H1 (cell line): ENCODE results near the gene MARK3. TPM values are rescaled to one million over a fixed set of nuclear protein-coding genes. Genes with fewer than 3 reads are reported as not detected.

ENCODE experiments used
- CHD1 ChIP-seq: IDR thresholded peaks from 2 replicates; pipeline ENCODE4 v1.6.1; 2012; ENCODE audit warnings: low read depth, low read length, improper control_type of control experiment
- CHD2 ChIP-seq: IDR thresholded peaks from 2 replicates; pipeline ENCODE4 v1.6.1; 2012; ENCODE audit warnings: low read length, improper control_type of control experiment
- FOSL1 ChIP-seq: IDR thresholded peaks from 2 replicates; pipeline ENCODE4 v1.6.1; 2011; ENCODE audit warnings: mild to moderate bottlenecking, low read depth, low read length, moderate library complexity; ENCODE audit not compliant: insufficient read depth
- KDM1A ChIP-seq: fragments of 200-600, 300-600 bp; sonication (generic); IDR thresholded peaks from 2 replicates; pipeline ENCODE4 v1.7.1; 2016; ENCODE audit warnings: mild to moderate bottlenecking, low read length, borderline replicate concordance
- NANOG ChIP-seq: IDR thresholded peaks from 2 replicates; pipeline ENCODE4 v1.6.1; 2011; ENCODE audit warnings: low read length, low read depth, mild to moderate bottlenecking, inconsistent platforms; ENCODE audit not compliant: insufficient read depth, poor library complexity, severe bottlenecking
- PHF8 ChIP-seq: fragments of 200-600 bp; sonication (generic); conservative IDR thresholded peaks from 2 replicates; pipeline ENCODE4 v1.7.1; 2012; ENCODE audit warnings: low read depth, mild to moderate bottlenecking, inconsistent platforms, low read length, moderate library complexity
- POLR2A ChIP-seq, 2 experiments: IDR thresholded peaks; 1 replicate in 1 of 2; 2 replicates in 1 of 2; pipeline ENCODE4 v1.6.1; 2011; ENCODE audit warnings: low read depth in 2 of 2, low read length in 2 of 2, mild to moderate bottlenecking in 2 of 2; ENCODE audit errors: control extremely low read depth in 1 of 2
- SIRT6 ChIP-seq: IDR thresholded peaks from one replicate; pipeline ENCODE4 v1.7.1; 2012; ENCODE audit warnings: low read length, inconsistent platforms
- TBP ChIP-seq: IDR thresholded peaks from 2 replicates; pipeline ENCODE4 v1.6.1; 2011; ENCODE audit warnings: low read depth, low read length, improper control_type of control experiment
- TCF12 ChIP-seq: IDR thresholded peaks from 2 replicates; pipeline ENCODE4 v1.6.1; 2011; ENCODE audit warnings: low read depth, mild to moderate bottlenecking, low read length
- YY1 ChIP-seq: IDR thresholded peaks from 2 replicates; pipeline ENCODE4 v1.6.1; 2011; ENCODE audit warnings: low read depth, mild to moderate bottlenecking, low read length
- polyA plus RNA-seq, 7 experiments: library from polyadenylated mRNA; depleted of rRNA in 3 of 7; stranded (reverse) in 5 of 7; unstranded in 2 of 7; fragments of >200 nt in 5 of 7; fragments of 200-250 nt in 2 of 7; gene quantifications; 1 replicate in 5 of 7; 2 replicates in 1 of 7; 4 replicates in 1 of 7; pipeline versions ENCODE4 v1.2.1 to v1.2.3, GENCODE V29; 2011 to 2013; ENCODE audit warnings: missing spikeins in 2 of 7, mixed read lengths in 2 of 7
- total RNA-seq: library from RNA; stranded (reverse); fragmentation: NEBNext Ultra II Directional; extraction: Animal tissue kit (Norgen Biotek cat#: 25700); gene quantifications from 2 replicates; pipeline ENCODE4 v1.2.1, GENCODE V29; 2021
- TF ChIP-seq, protein P1 (sequence below): fragments of 300-600 bp; sonication (generic); IDR thresholded peaks from 2 replicates; pipeline ENCODE4 v1.7.1; 2012; ENCODE audit warnings: low read length, moderate library complexity, mild to moderate bottlenecking, inconsistent platforms; ENCODE audit not compliant: insufficient replicate concordance
- TF ChIP-seq, protein P2 (sequence below): IDR thresholded peaks from 2 replicates; pipeline ENCODE4 v1.6.1; 2012; ENCODE audit warnings: inconsistent platforms

Gene MARK3
- total and polyA plus RNA-seq, 2 of the 8 experiments (the other 6 are each of a cell fraction or from before 2014, with no cell fraction given): 39.4 to 76.9 TPM

DNA sequence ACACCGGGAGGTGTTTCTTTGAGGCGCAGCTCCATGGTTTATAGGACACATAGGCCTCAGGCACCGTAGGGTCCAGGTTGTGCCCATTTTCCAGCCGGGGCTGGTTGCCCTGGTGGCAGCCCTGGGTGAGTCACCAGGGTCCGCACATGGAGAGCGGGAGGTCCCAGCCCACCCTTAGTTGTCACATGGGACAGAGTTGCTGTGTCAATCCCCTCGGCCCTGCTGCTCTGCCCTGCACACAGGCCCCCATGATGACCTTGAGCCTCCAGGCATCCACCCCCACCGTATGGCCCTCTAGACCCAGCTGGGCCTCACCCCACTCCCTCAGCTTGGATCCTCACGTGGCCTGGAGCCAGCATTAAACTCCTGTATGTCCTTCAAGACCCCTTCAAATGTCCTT is 151.5 kb downstream of the MARK3 start (continued):
- TF ChIP-seq, protein P1, sequence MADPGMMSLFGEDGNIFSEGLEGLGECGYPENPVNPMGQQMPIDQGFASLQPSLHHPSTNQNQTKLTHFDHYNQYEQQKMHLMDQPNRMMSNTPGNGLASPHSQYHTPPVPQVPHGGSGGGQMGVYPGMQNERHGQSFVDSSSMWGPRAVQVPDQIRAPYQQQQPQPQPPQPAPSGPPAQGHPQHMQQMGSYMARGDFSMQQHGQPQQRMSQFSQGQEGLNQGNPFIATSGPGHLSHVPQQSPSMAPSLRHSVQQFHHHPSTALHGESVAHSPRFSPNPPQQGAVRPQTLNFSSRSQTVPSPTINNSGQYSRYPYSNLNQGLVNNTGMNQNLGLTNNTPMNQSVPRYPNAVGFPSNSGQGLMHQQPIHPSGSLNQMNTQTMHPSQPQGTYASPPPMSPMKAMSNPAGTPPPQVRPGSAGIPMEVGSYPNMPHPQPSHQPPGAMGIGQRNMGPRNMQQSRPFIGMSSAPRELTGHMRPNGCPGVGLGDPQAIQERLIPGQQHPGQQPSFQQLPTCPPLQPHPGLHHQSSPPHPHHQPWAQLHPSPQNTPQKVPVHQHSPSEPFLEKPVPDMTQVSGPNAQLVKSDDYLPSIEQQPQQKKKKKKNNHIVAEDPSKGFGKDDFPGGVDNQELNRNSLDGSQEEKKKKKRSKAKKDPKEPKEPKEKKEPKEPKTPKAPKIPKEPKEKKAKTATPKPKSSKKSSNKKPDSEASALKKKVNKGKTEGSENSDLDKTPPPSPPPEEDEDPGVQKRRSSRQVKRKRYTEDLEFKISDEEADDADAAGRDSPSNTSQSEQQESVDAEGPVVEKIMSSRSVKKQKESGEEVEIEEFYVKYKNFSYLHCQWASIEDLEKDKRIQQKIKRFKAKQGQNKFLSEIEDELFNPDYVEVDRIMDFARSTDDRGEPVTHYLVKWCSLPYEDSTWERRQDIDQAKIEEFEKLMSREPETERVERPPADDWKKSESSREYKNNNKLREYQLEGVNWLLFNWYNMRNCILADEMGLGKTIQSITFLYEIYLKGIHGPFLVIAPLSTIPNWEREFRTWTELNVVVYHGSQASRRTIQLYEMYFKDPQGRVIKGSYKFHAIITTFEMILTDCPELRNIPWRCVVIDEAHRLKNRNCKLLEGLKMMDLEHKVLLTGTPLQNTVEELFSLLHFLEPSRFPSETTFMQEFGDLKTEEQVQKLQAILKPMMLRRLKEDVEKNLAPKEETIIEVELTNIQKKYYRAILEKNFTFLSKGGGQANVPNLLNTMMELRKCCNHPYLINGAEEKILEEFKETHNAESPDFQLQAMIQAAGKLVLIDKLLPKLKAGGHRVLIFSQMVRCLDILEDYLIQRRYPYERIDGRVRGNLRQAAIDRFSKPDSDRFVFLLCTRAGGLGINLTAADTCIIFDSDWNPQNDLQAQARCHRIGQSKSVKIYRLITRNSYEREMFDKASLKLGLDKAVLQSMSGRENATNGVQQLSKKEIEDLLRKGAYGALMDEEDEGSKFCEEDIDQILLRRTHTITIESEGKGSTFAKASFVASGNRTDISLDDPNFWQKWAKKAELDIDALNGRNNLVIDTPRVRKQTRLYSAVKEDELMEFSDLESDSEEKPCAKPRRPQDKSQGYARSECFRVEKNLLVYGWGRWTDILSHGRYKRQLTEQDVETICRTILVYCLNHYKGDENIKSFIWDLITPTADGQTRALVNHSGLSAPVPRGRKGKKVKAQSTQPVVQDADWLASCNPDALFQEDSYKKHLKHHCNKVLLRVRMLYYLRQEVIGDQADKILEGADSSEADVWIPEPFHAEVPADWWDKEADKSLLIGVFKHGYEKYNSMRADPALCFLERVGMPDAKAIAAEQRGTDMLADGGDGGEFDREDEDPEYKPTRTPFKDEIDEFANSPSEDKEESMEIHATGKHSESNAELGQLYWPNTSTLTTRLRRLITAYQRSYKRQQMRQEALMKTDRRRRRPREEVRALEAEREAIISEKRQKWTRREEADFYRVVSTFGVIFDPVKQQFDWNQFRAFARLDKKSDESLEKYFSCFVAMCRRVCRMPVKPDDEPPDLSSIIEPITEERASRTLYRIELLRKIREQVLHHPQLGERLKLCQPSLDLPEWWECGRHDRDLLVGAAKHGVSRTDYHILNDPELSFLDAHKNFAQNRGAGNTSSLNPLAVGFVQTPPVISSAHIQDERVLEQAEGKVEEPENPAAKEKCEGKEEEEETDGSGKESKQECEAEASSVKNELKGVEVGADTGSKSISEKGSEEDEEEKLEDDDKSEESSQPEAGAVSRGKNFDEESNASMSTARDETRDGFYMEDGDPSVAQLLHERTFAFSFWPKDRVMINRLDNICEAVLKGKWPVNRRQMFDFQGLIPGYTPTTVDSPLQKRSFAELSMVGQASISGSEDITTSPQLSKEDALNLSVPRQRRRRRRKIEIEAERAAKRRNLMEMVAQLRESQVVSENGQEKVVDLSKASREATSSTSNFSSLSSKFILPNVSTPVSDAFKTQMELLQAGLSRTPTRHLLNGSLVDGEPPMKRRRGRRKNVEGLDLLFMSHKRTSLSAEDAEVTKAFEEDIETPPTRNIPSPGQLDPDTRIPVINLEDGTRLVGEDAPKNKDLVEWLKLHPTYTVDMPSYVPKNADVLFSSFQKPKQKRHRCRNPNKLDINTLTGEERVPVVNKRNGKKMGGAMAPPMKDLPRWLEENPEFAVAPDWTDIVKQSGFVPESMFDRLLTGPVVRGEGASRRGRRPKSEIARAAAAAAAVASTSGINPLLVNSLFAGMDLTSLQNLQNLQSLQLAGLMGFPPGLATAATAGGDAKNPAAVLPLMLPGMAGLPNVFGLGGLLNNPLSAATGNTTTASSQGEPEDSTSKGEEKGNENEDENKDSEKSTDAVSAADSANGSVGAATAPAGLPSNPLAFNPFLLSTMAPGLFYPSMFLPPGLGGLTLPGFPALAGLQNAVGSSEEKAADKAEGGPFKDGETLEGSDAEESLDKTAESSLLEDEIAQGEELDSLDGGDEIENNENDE: no peak
- no peak for TF ChIP-seq CHD2
- TF ChIP-seq CHD1: no peak
- TF ChIP-seq SIRT6: no peak
- TF ChIP-seq YY1: no peak
- TF ChIP-seq POLR2A (IDR thresholded peaks at IDR 0.05; ENCODE audit: control extremely low read depth in 1 of 2, low read depth in 2 of 2, low read length in 2 of 2): no peak
- TF ChIP-seq, protein P2, sequence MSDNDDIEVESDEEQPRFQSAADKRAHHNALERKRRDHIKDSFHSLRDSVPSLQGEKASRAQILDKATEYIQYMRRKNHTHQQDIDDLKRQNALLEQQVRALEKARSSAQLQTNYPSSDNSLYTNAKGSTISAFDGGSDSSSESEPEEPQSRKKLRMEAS: no peak
- TF ChIP-seq KDM1A: no peak
- no peak for TF ChIP-seq TBP
- no peak for TF ChIP-seq TCF12
- TF ChIP-seq FOSL1: no peak
- TF ChIP-seq NANOG: no peak
- TF ChIP-seq PHF8: no peak
